HepG2 (cell line): ENCODE results near the gene CTNNBIP1. TPM values are rescaled to one million over a fixed set of nuclear protein-coding genes. Genes with fewer than 3 reads are reported as not detected.
A peak's percentile ranks its signal among the peaks of the same experiment; 100 is the strongest.

Experiments
- ATM ChIP-seq: fragments of 450-650 bp; IDR thresholded peaks from 2 replicates; pipeline ENCODE4 v1.7.1; 2017; ENCODE audit warnings: mild to moderate bottlenecking, borderline replicate concordance
- BCL6 ChIP-seq: IDR thresholded peaks from 2 replicates; pipeline ENCODE4 v1.6.1; 2016; ENCODE audit warnings: missing genetic modification reagents, missing compliant biosample characterization
- CBX1 ChIP-seq: IDR thresholded peaks from one replicate; pipeline ENCODE4 v1.6.1; 2016; ENCODE audit warnings: antibody characterized with exemption, low read depth
- CREB1 ChIP-seq, 2 experiments: fragments of 450-650 bp in 1 of 2; IDR thresholded peaks; 2 replicates each; pipeline ENCODE4 v1.6.1; 2016 to 2017; ENCODE audit warnings: control low read depth in 1 of 2, mild to moderate bottlenecking in 1 of 2, missing compliant biosample characterization in 1 of 2, missing genetic modification characterization in 1 of 2
- KLF6 ChIP-seq: IDR thresholded peaks from 2 replicates; pipeline ENCODE4 v1.8.0; 2016; ENCODE audit warnings: missing biosample characterization, missing genetic modification reagents
- MAFG ChIP-seq: sonication (generic); formaldehyde crosslinking; IDR thresholded peaks from 2 replicates; pipeline ENCODE4 v1.5.1; 2020; ENCODE audit warnings: mild to moderate bottlenecking, missing genetic modification reagents
- NFYB ChIP-seq: sonication (generic); formaldehyde crosslinking; IDR thresholded peaks from 2 replicates; pipeline ENCODE4 v1.4.0; 2020; ENCODE audit warnings: missing genetic modification reagents
- RORA ChIP-seq: sonication (generic); formaldehyde crosslinking; IDR thresholded peaks from 2 replicates; pipeline ENCODE4 v1.5.0; 2020; ENCODE audit warnings: mild to moderate bottlenecking, missing genetic modification reagents, moderate library complexity
- TBX2 ChIP-seq: sonication (generic); formaldehyde crosslinking; IDR thresholded peaks from 2 replicates; pipeline ENCODE4 v1.5.0; 2020; ENCODE audit warnings: missing genetic modification reagents, mild to moderate bottlenecking, borderline replicate concordance
- YEATS2 ChIP-seq: sonication (generic); formaldehyde crosslinking; IDR thresholded peaks from 2 replicates; pipeline ENCODE4 v1.4.0; 2020; ENCODE audit warnings: missing genetic modification reagents, borderline replicate concordance
- ZNF180 ChIP-seq: sonication (generic); formaldehyde crosslinking; IDR thresholded peaks from 2 replicates; pipeline ENCODE4 v1.4.0; 2020; ENCODE audit warnings: low read depth, missing genetic modification reagents, borderline replicate concordance
- ZNF343 ChIP-seq: sonication (generic); formaldehyde crosslinking; IDR thresholded peaks from 2 replicates; pipeline ENCODE4 v1.4.0; 2020; ENCODE audit warnings: mild to moderate bottlenecking, missing genetic modification reagents
- ZNF501 ChIP-seq: sonication (generic); formaldehyde crosslinking; IDR thresholded peaks from 2 replicates; pipeline ENCODE4 v1.5.1; 2020; ENCODE audit warnings: mild to moderate bottlenecking, moderate library complexity, missing genetic modification reagents
- ZNF615 ChIP-seq: sonication (generic); formaldehyde crosslinking; IDR thresholded peaks from 2 replicates; pipeline ENCODE4 v1.5.0; 2020; ENCODE audit warnings: mild to moderate bottlenecking, missing genetic modification reagents, borderline replicate concordance
- ZNF644 ChIP-seq: IDR thresholded peaks from 2 replicates; pipeline ENCODE4 v1.6.1; 2016; ENCODE audit warnings: low read depth
- ZNF746 ChIP-seq: sonication (generic); formaldehyde crosslinking; IDR thresholded peaks from 2 replicates; pipeline ENCODE4 v1.8.0; 2022; ENCODE audit warnings: mild to moderate bottlenecking, missing genetic modification reagents
- ZNF766 ChIP-seq: sonication (generic); formaldehyde crosslinking; IDR thresholded peaks from 2 replicates; pipeline ENCODE4 v1.5.0; 2020; ENCODE audit warnings: missing genetic modification reagents, borderline replicate concordance
- ZNF782 ChIP-seq: sonication (generic); formaldehyde crosslinking; IDR thresholded peaks from 2 replicates; pipeline ENCODE4 v1.4.0; 2020; ENCODE audit warnings: missing genetic modification reagents, mild to moderate bottlenecking, borderline replicate concordance
- polyA plus RNA-seq, 8 experiments: library from polyadenylated mRNA; depleted of rRNA in 3 of 8; stranded (reverse) in 7 of 8; unstranded in 1 of 8; fragments of >200 nt; fragmentation: Illumina TruSeq in 4 of 8; extraction: Trizol in 4 of 8; gene quantifications; 2 replicates each; pipeline versions ENCODE4 v1.2.1 to v1.2.3, GENCODE V29; 2011 to 2016; ENCODE audit warnings: low read depth in 4 of 8, missing spikeins in 1 of 8, mixed read lengths in 1 of 8; ENCODE audit not compliant: insufficient read depth in 1 of 8
- total RNA-seq, 5 experiments: library from RNA; depleted of rRNA; stranded (reverse); fragments of >200 nt; fragmentation: Illumina TruSeq; extraction: Trizol; gene quantifications; 2 replicates each; pipeline ENCODE4 v1.2.3, GENCODE V29; 2016; ENCODE audit warnings: low read depth in 1 of 5
- TF ChIP-seq, protein P1 (sequence below): sonication (generic); formaldehyde crosslinking; IDR thresholded peaks from 2 replicates; pipeline ENCODE4 v1.4.0; 2020; ENCODE audit warnings: missing genetic modification reagents
- TF ChIP-seq, protein P2 (sequence below): sonication (generic); formaldehyde crosslinking; IDR thresholded peaks from 2 replicates; pipeline ENCODE4 v1.4.0; 2020; ENCODE audit warnings: mild to moderate bottlenecking, missing genetic modification reagents
- TF ChIP-seq, protein P3 (sequence below), 2 experiments: sonication (generic) in 1 of 2; formaldehyde crosslinking in 1 of 2; IDR thresholded peaks; 2 replicates each; pipeline versions ENCODE4 v1.4.0 to v1.6.1; 2018 to 2020; ENCODE audit warnings: missing genetic modification reagents in 2 of 2, borderline replicate concordance in 1 of 2, low read depth in 1 of 2, mild to moderate bottlenecking in 1 of 2, missing biosample characterization in 1 of 2

The CTNNBIP1 gene
- total and polyA plus RNA-seq, 2 of the 13 experiments (the other 11 are each of a cell fraction or from before 2014, with no cell fraction given), result 71.7 to 83.0 TPM

DNA sequence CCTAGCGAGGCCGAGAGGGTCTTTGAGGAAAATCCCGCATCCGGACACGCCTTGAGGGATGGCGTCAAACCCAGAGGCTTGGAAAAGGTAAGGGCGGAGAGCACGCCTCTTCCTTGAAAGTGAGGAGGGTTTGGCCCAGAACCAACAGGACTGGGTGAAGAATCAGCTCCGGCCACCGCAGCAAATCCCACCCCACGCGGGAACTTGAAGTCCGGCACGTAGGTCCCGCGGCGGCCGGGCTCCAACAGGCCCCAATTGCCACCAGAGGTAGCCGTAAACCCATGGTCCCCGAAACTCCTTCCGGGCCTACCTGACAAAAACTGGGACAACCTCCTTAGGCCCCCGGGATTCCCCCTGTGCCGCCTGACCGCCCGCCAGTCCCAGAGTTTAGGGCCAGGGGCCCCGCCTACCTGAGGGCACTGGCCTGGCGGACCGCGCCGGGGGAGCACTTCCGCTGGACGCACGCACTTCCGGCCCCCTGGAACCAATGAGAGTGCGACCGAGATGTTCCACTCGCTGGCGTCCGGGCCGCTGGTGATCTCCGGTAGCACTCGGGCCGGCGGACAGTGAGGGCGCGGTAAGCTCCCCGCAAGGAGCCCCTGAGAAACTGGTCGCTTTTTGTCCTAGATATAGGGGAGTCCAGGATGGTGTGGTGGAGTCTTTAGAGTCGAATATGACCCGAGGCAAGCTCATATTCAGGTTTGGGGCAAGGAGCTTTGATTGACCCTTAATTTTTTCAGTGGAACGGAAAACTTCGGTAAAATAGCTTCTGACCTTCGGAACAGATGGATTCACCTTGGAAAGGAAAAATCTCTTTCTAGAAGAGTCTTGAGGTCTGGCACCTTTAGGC lies 33.1 kb upstream of the CTNNBIP1 start, which contains the start of the genes LZIC and NMNAT1 (continued):
- TF ChIP-seq YEATS2 (CRISPR knock-in tag) (peak; percentile 97), ZNF746 (CRISPR knock-in tag) (peak; percentile 43; the same call in 1 of the 2 replicates), ZNF766 (CRISPR knock-in tag) (no peak), CBX1 (peak; percentile 98), ATM (no peak), ZNF343 (CRISPR knock-in tag) (peak; percentile 71; the same call in 1 of the 2 replicates), CREB1 (IDR thresholded peaks at IDR 0.05) (peak; percentile 76), CREB1 (CRISPR knock-in tag; IDR thresholded peaks at IDR 0.05) (peak; percentile 88), TBX2 (CRISPR knock-in tag) (peak; percentile 80), MAFG (CRISPR knock-in tag) (no peak), RORA (CRISPR knock-in tag) (no peak), ZNF782 (CRISPR knock-in tag) (peak; percentile 90), KLF6 (CRISPR knock-in tag) (peak; percentile 92), ZNF180 (CRISPR knock-in tag) (no peak), ZNF615 (CRISPR knock-in tag) (peak; percentile 93), NFYB (CRISPR knock-in tag) (peak; percentile 97), ZNF501 (CRISPR knock-in tag) (peak; percentile 95), ZNF644 (CRISPR knock-in tag) (no peak), BCL6 (peak; percentile 63)
- TF ChIP-seq, protein P1, sequence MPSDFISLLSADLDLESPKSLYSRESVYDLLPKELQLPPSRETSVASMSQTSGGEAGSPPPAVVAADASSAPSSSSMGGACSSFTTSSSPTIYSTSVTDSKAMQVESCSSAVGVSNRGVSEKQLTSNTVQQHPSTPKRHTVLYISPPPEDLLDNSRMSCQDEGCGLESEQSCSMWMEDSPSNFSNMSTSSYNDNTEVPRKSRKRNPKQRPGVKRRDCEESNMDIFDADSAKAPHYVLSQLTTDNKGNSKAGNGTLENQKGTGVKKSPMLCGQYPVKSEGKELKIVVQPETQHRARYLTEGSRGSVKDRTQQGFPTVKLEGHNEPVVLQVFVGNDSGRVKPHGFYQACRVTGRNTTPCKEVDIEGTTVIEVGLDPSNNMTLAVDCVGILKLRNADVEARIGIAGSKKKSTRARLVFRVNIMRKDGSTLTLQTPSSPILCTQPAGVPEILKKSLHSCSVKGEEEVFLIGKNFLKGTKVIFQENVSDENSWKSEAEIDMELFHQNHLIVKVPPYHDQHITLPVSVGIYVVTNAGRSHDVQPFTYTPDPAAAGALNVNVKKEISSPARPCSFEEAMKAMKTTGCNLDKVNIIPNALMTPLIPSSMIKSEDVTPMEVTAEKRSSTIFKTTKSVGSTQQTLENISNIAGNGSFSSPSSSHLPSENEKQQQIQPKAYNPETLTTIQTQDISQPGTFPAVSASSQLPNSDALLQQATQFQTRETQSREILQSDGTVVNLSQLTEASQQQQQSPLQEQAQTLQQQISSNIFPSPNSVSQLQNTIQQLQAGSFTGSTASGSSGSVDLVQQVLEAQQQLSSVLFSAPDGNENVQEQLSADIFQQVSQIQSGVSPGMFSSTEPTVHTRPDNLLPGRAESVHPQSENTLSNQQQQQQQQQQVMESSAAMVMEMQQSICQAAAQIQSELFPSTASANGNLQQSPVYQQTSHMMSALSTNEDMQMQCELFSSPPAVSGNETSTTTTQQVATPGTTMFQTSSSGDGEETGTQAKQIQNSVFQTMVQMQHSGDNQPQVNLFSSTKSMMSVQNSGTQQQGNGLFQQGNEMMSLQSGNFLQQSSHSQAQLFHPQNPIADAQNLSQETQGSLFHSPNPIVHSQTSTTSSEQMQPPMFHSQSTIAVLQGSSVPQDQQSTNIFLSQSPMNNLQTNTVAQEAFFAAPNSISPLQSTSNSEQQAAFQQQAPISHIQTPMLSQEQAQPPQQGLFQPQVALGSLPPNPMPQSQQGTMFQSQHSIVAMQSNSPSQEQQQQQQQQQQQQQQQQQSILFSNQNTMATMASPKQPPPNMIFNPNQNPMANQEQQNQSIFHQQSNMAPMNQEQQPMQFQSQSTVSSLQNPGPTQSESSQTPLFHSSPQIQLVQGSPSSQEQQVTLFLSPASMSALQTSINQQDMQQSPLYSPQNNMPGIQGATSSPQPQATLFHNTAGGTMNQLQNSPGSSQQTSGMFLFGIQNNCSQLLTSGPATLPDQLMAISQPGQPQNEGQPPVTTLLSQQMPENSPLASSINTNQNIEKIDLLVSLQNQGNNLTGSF (CRISPR knock-in tag), result peak; percentile 61; the same call in 1 of the 2 replicates
- TF ChIP-seq, protein P2, sequence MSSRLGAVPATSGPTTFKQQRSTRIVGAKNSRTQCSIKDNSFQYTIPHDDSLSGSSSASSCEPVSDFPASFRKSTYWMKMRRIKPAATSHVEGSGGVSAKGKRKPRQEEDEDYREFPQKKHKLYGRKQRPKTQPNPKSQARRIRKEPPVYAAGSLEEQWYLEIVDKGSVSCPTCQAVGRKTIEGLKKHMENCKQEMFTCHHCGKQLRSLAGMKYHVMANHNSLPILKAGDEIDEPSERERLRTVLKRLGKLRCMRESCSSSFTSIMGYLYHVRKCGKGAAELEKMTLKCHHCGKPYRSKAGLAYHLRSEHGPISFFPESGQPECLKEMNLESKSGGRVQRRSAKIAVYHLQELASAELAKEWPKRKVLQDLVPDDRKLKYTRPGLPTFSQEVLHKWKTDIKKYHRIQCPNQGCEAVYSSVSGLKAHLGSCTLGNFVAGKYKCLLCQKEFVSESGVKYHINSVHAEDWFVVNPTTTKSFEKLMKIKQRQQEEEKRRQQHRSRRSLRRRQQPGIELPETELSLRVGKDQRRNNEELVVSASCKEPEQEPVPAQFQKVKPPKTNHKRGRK (CRISPR knock-in tag), result no peak
- TF ChIP-seq, protein P3, sequence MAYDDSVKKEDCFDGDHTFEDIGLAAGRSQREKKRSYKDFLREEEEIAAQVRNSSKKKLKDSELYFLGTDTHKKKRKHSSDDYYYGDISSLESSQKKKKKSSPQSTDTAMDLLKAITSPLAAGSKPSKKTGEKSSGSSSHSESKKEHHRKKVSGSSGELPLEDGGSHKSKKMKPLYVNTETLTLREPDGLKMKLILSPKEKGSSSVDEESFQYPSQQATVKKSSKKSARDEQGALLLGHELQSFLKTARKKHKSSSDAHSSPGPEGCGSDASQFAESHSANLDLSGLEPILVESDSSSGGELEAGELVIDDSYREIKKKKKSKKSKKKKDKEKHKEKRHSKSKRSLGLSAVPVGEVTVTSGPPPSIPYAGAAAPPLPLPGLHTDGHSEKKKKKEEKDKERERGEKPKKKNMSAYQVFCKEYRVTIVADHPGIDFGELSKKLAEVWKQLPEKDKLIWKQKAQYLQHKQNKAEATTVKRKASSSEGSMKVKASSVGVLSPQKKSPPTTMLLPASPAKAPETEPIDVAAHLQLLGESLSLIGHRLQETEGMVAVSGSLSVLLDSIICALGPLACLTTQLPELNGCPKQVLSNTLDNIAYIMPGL (CRISPR knock-in tag; IDR thresholded peaks at IDR 0.05; ENCODE audit: borderline replicate concordance in 1 of 2, low read depth in 1 of 2), result peak; percentile 94 to 95
